ENCODE data around the gene ARL3.

ARL3 gene

DNA sequence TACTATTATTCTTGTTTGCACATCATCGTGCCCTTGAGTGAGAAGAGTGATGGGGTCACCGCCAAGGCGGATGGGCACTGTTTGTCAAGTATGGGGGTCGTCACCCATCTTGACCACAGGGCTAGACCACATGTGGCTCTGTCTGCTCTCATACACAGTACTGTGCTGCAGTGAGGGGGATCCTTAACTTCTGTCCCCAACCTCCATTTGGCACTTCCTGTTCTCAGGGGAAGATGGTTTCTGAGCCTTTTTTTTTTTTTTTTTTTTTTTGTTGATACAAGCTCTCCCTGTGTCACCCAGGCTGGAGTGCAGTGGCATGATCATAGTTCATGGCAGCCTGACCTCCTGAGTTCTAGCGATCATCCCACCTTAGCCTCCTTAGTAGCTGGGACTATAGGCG lies 43.1 kb upstream of the ARL3 start:
- Histone ChIP-seq H2BK120ac (ENCODE audit: low read depth, low read length) (no peak overlapping the region), H3K4ac (ENCODE audit: low read length) (no peak overlapping the region), H3K23ac (ENCODE audit: low read depth, low read length, poor library complexity) (no peak overlapping the region), H3K9ac (ENCODE audit: low read depth, low read length, poor library complexity) (no peak overlapping the region), H2AFZ (ENCODE audit: low read length) (no peak overlapping the region), H3K27me3 (ENCODE audit: control insufficient read depth in 3 of 3, insufficient read depth in 3 of 3, low read depth in 1 of 3, low read length in 3 of 3) (no peaks in the 10 kb centered on the region), H4K91ac (ENCODE audit: low read depth, low read length, poor library complexity) (no peak overlapping the region), H2BK5ac (ENCODE audit: low read length) (no peak overlapping the region), H3K4me3 (ENCODE audit: low read length in 2 of 2) (no peak overlapping the region), H4K8ac (ENCODE audit: low read depth, low read length) (no peak overlapping the region), H3K27ac (replicated peaks; ENCODE audit: low read length) (no peak overlapping the region), H2BK15ac (ENCODE audit: low read length) (no peak overlapping the region), H3K4me1 (ENCODE audit: control insufficient read depth in 2 of 2, insufficient read depth in 1 of 2, low read depth in 1 of 2, low read length in 2 of 2) (peaks cover 2 to 4% of the 10 kb centered on the region in 2 donors), H3K36me3 (replicated peaks in 1 of 2; ENCODE audit: control insufficient read depth in 2 of 2, insufficient read depth in 2 of 2, low read length in 2 of 2) (no peaks in the 10 kb centered on the region), H2AK5ac (ENCODE audit: low read depth, low read length) (no peak overlapping the region), H3K14ac (ENCODE audit: low read length) (no peak overlapping the region), H3K4me2 (ENCODE audit: insufficient read depth, low read length, poor library complexity, severe bottlenecking) (no peak overlapping the region), H3K9me3 (replicated peaks in 1 of 2; ENCODE audit: control insufficient read depth in 2 of 2, insufficient read depth in 1 of 2, low read depth in 1 of 2, low read length in 2 of 2) (no peaks in the 10 kb centered on the region), H2BK12ac (ENCODE audit: low read length) (no peak overlapping the region), H3K79me1 (ENCODE audit: low read depth, low read length) (no peaks in the 10 kb centered on the region), H3K18ac (ENCODE audit: low read length) (no peak overlapping the region)
- no peak for DNase-seq (ENCODE audit: low spot score)
- WGBS, 2 donors (ENCODE audit: extremely low coverage in 2 of 2, insufficient read length in 2 of 2, insufficient replicate concordance in 1 of 2), result no CpG with 5 or more reads among the region's 6 CpGs

DNA sequence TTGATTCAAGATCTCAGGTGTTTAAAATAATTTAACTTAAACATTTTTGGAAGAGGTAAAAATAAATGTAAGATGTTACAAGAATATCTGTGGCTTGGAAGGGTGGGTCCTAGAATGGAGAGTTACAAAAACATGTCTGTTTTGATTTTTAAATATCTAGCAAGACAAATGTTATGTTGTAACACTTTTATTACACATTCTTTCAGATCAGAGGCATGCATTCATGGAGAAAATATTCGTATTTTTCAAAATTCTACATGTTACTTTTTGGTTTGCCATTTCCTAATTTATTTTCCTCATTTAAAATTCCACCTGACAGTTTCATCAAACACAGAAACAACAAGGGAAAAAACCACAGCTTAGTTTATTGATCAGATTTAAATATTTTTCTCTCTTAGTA lies 39.5 kb upstream of the ARL3 start:
- Histone ChIP-seq H2BK5ac (ENCODE audit: low read length) (no peak overlapping the region), H3K4ac (ENCODE audit: low read length) (no peak overlapping the region), H3K4me3 (ENCODE audit: low read length in 2 of 2) (no peak overlapping the region), H3K4me2 (ENCODE audit: insufficient read depth, low read length, poor library complexity, severe bottlenecking) (no peak overlapping the region), H3K23ac (ENCODE audit: low read depth, low read length, poor library complexity) (no peak overlapping the region), H2AFZ (ENCODE audit: low read length) (no peak overlapping the region), H3K4me1 (ENCODE audit: control insufficient read depth in 2 of 2, insufficient read depth in 1 of 2, low read depth in 1 of 2, low read length in 2 of 2) (peaks cover 2 to 4% of the 10 kb centered on the region in 2 donors), H3K9ac (ENCODE audit: low read depth, low read length, poor library complexity) (no peak overlapping the region), H3K9me3 (replicated peaks in 1 of 2; ENCODE audit: control insufficient read depth in 2 of 2, insufficient read depth in 1 of 2, low read depth in 1 of 2, low read length in 2 of 2) (no peaks in the 10 kb centered on the region), H2AK5ac (ENCODE audit: low read depth, low read length) (no peak overlapping the region), H2BK120ac (ENCODE audit: low read depth, low read length) (no peak overlapping the region), H3K36me3 (replicated peaks in 1 of 2; ENCODE audit: control insufficient read depth in 2 of 2, insufficient read depth in 2 of 2, low read length in 2 of 2) (no peaks in the 10 kb centered on the region), H3K27me3 (ENCODE audit: control insufficient read depth in 3 of 3, insufficient read depth in 3 of 3, low read depth in 1 of 3, low read length in 3 of 3) (no peaks in the 10 kb centered on the region), H3K14ac (ENCODE audit: low read length) (no peak overlapping the region), H3K27ac (replicated peaks; ENCODE audit: low read length) (no peak overlapping the region), H2BK15ac (ENCODE audit: low read length) (no peak overlapping the region), H3K18ac (ENCODE audit: low read length) (no peak overlapping the region), H4K8ac (ENCODE audit: low read depth, low read length) (no peak overlapping the region), H4K91ac (ENCODE audit: low read depth, low read length, poor library complexity) (no peak overlapping the region), H3K79me1 (ENCODE audit: low read depth, low read length) (no peaks in the 10 kb centered on the region), H2BK12ac (ENCODE audit: low read length) (no peak overlapping the region)
- no CpG with 5 or more reads among the region's 1 CpG for WGBS, 2 donors (ENCODE audit: extremely low coverage in 2 of 2, insufficient read length in 2 of 2, insufficient replicate concordance in 1 of 2)
- no peak for DNase-seq (ENCODE audit: low spot score)

DNA sequence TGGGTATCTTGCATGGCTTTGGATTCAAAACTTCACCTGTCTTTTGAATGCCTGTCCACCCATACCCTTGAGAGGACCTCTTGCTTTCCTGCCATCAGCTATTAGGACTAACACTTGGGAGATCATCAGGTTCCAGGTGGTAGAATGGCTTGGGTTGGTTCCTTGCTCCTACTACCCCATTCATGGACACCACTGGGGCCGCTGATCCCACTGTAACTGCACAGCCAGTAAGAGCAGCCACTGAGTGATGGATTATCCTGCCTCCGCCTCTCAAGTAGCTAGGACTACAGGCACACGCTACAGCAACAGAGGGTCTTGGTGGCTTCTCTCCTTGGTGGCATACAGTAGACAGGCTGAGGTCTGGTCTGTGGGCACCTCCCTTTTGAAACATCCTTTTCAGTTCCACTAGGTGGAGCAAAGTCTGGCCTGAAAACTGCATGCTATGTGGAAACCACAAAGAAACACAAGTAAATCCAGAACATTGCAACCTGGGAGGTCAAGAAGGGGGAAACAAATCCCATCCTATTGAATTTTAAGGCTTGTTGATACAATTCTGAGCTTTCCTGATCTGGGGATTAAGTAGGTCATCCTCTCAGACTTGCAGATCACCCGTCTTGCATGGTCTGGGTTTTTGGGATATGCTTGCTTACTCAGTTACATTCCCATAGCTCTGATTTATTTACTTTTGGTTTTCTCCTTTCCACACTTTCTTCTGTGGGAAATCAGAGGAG lies 38.9 kb upstream of the ARL3 start:
- no peak overlapping the region for H3K18ac ChIP-seq (ENCODE audit: low read length)
- no peak overlapping the region for H2BK5ac ChIP-seq (ENCODE audit: low read length)
- H3K4me3 ChIP-seq (ENCODE audit: low read length in 2 of 2), result no peak overlapping the region
- H3K27me3 ChIP-seq (ENCODE audit: control insufficient read depth in 3 of 3, insufficient read depth in 3 of 3, low read depth in 1 of 3, low read length in 3 of 3), result no peaks in the 10 kb centered on the region
- H4K8ac ChIP-seq (ENCODE audit: low read depth, low read length), result no peak overlapping the region
- no peak overlapping the region for H3K4ac ChIP-seq (ENCODE audit: low read length)
- WGBS, 2 donors (ENCODE audit: extremely low coverage in 2 of 2, insufficient read length in 2 of 2, insufficient replicate concordance in 1 of 2), result no CpG with 5 or more reads among the region's 4 CpGs
- no peaks in the 10 kb centered on the region for H3K79me1 ChIP-seq (ENCODE audit: low read depth, low read length)
- peaks cover 0 to 2% of the 10 kb centered on the region in 2 donors for H3K4me1 ChIP-seq (ENCODE audit: control insufficient read depth in 2 of 2, insufficient read depth in 1 of 2, low read depth in 1 of 2, low read length in 2 of 2)
- H3K4me2 ChIP-seq (ENCODE audit: insufficient read depth, low read length, poor library complexity, severe bottlenecking), result no peak overlapping the region
- H2BK12ac ChIP-seq (ENCODE audit: low read length), result no peak overlapping the region
- no peak overlapping the region for H2BK15ac ChIP-seq (ENCODE audit: low read length)
- no peaks in the 10 kb centered on the region for H3K36me3 ChIP-seq (replicated peaks in 1 of 2; ENCODE audit: control insufficient read depth in 2 of 2, insufficient read depth in 2 of 2, low read length in 2 of 2)
- H2AK5ac ChIP-seq (ENCODE audit: low read depth, low read length), result no peak overlapping the region
- H3K9ac ChIP-seq (ENCODE audit: low read depth, low read length, poor library complexity), result no peak overlapping the region
- no peak overlapping the region for H2AFZ ChIP-seq (ENCODE audit: low read length)
- no peak overlapping the region for H2BK120ac ChIP-seq (ENCODE audit: low read depth, low read length)
- H3K14ac ChIP-seq (ENCODE audit: low read length), result no peak overlapping the region
- no peaks in the 10 kb centered on the region for H3K9me3 ChIP-seq (replicated peaks in 1 of 2; ENCODE audit: control insufficient read depth in 2 of 2, insufficient read depth in 1 of 2, low read depth in 1 of 2, low read length in 2 of 2)
- H4K91ac ChIP-seq (ENCODE audit: low read depth, low read length, poor library complexity), result no peak overlapping the region
- H3K23ac ChIP-seq (ENCODE audit: low read depth, low read length, poor library complexity), result no peak overlapping the region
- no peak for DNase-seq (ENCODE audit: low spot score)
- no peak overlapping the region for H3K27ac ChIP-seq (replicated peaks; ENCODE audit: low read length)

DNA sequence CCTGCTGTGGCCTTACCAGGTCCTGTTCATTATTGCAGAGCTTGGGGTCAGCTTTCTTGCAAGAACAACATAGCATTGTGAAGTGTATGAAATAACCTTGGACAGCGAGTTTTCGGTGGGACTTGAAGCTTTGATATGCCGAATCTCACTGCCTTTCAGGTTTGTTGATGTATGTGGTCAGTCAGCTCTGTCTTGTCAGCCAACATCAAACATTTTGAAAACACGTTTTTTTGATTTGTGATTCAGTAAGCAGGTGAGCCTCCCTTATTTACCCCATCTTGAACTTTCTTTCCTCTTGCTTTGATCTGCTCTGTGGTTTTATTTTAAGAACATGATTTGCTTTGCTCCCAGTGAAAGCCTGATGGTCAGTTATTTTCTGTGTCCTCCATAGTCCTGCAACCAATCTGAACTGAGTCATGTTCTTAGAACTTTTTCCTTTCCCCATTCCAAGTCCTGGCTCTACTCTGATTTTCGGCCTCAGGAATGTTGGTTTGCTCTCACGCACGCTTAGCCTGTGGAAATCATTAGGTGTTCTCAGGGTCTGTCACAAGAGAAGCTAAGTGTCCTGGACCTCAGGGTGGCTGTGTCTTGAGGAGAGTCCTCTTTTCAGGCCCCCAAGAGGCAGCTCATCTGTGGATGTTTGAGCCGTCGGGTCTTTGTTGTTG lies 38.2 kb upstream of the ARL3 start:
- DNase-seq (ENCODE audit: low spot score), result no peak
- Histone ChIP-seq H2AK5ac (ENCODE audit: low read depth, low read length) (no peak overlapping the region), H3K79me1 (ENCODE audit: low read depth, low read length) (no peaks in the 10 kb centered on the region), H3K4me1 (ENCODE audit: control insufficient read depth in 2 of 2, insufficient read depth in 1 of 2, low read depth in 1 of 2, low read length in 2 of 2) (peaks cover 0 to 2% of the 10 kb centered on the region in 2 donors), H4K8ac (ENCODE audit: low read depth, low read length) (no peak overlapping the region), H3K4me2 (ENCODE audit: insufficient read depth, low read length, poor library complexity, severe bottlenecking) (no peak overlapping the region), H3K27me3 (ENCODE audit: control insufficient read depth in 3 of 3, insufficient read depth in 3 of 3, low read depth in 1 of 3, low read length in 3 of 3) (no peaks in the 10 kb centered on the region), H2BK12ac (ENCODE audit: low read length) (no peak overlapping the region), H3K4ac (ENCODE audit: low read length) (no peak overlapping the region), H2BK15ac (ENCODE audit: low read length) (no peak overlapping the region), H3K36me3 (replicated peaks in 1 of 2; ENCODE audit: control insufficient read depth in 2 of 2, insufficient read depth in 2 of 2, low read length in 2 of 2) (no peaks in the 10 kb centered on the region), H2BK5ac (ENCODE audit: low read length) (no peak overlapping the region), H3K14ac (ENCODE audit: low read length) (no peak overlapping the region), H2AFZ (ENCODE audit: low read length) (no peak overlapping the region), H3K9ac (ENCODE audit: low read depth, low read length, poor library complexity) (no peak overlapping the region), H4K91ac (ENCODE audit: low read depth, low read length, poor library complexity) (no peak overlapping the region), H3K9me3 (replicated peaks in 1 of 2; ENCODE audit: control insufficient read depth in 2 of 2, insufficient read depth in 1 of 2, low read depth in 1 of 2, low read length in 2 of 2) (no peaks in the 10 kb centered on the region), H3K23ac (ENCODE audit: low read depth, low read length, poor library complexity) (no peak overlapping the region), H3K4me3 (ENCODE audit: low read length in 2 of 2) (no peak overlapping the region), H3K18ac (ENCODE audit: low read length) (no peak overlapping the region), H3K27ac (replicated peaks; ENCODE audit: low read length) (no peak overlapping the region), H2BK120ac (ENCODE audit: low read depth, low read length) (no peak overlapping the region)
- no CpG with 5 or more reads among the region's 9 CpGs for WGBS, 2 donors (ENCODE audit: extremely low coverage in 2 of 2, insufficient read length in 2 of 2, insufficient replicate concordance in 1 of 2)
